Measurements from ENCODE around the gene TBX10.
A peak's percentile ranks its signal among the peaks of the same experiment; 100 is the strongest.

DNA sequence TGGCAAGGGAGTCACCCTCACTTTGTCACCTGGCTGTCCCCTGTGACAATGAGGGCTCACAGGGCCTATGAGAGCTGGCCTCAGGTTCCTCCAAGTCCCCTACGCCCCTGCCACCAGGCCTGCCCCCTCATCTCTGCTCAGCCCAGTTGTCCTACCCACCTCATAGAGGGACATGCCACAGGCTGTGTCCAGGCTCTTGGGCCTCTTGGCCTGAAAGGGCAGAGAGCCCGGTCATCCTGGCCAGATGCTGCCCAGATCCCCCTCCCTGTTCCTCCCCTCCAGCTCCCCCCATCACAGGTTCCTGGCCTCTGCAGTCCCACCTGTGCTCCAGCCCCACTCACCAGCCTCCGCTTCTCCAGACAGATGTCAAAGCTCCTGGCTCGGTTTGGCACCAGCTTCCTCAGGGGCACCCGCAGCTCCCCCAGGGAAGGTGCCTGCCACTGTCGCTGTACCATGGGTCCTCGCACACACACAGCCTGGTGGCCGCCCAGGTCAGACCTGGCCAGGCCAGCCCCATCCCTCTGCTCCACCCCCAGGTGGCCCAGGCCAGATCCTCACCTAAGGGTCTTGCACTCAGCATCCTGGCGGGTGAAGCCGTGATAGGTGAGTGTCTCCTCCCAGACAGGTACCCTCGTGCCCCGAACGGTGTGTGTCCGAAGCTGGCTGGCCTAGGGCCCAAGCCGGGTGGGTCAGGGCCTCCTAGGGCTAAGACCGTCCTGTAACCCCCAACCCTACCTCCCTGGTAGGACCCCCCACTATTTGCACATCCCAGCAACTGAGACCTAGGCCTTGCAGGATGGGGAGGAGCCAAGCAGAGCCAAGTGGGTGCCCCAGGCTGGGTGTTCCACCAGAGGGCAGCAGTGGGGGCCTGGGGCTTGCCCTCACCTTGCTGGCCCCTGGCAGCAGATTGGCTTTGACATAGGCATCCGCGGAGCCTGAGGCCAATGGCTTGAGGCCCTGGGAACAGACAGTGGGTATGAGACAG, 24.5 kb downstream of the TBX10 start:
- TF ChIP-seq, protein P1, sequence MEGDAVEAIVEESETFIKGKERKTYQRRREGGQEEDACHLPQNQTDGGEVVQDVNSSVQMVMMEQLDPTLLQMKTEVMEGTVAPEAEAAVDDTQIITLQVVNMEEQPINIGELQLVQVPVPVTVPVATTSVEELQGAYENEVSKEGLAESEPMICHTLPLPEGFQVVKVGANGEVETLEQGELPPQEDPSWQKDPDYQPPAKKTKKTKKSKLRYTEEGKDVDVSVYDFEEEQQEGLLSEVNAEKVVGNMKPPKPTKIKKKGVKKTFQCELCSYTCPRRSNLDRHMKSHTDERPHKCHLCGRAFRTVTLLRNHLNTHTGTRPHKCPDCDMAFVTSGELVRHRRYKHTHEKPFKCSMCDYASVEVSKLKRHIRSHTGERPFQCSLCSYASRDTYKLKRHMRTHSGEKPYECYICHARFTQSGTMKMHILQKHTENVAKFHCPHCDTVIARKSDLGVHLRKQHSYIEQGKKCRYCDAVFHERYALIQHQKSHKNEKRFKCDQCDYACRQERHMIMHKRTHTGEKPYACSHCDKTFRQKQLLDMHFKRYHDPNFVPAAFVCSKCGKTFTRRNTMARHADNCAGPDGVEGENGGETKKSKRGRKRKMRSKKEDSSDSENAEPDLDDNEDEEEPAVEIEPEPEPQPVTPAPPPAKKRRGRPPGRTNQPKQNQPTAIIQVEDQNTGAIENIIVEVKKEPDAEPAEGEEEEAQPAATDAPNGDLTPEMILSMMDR (IDR thresholded peaks at IDR 0.05): peak; percentile 89
- TF ChIP-seq POLR2AphosphoS5 (IDR thresholded peaks at IDR 0.05; ENCODE audit: low read depth, low read length) (no peak), TCF7L2 (IDR thresholded peaks at IDR 0.05; ENCODE audit: low read depth, low read length) (no peak), SIN3A (IDR thresholded peaks at IDR 0.05; ENCODE audit: borderline replicate concordance, insufficient read depth, low read depth, low read length) (no peak)
- TF ChIP-seq, protein P2, sequence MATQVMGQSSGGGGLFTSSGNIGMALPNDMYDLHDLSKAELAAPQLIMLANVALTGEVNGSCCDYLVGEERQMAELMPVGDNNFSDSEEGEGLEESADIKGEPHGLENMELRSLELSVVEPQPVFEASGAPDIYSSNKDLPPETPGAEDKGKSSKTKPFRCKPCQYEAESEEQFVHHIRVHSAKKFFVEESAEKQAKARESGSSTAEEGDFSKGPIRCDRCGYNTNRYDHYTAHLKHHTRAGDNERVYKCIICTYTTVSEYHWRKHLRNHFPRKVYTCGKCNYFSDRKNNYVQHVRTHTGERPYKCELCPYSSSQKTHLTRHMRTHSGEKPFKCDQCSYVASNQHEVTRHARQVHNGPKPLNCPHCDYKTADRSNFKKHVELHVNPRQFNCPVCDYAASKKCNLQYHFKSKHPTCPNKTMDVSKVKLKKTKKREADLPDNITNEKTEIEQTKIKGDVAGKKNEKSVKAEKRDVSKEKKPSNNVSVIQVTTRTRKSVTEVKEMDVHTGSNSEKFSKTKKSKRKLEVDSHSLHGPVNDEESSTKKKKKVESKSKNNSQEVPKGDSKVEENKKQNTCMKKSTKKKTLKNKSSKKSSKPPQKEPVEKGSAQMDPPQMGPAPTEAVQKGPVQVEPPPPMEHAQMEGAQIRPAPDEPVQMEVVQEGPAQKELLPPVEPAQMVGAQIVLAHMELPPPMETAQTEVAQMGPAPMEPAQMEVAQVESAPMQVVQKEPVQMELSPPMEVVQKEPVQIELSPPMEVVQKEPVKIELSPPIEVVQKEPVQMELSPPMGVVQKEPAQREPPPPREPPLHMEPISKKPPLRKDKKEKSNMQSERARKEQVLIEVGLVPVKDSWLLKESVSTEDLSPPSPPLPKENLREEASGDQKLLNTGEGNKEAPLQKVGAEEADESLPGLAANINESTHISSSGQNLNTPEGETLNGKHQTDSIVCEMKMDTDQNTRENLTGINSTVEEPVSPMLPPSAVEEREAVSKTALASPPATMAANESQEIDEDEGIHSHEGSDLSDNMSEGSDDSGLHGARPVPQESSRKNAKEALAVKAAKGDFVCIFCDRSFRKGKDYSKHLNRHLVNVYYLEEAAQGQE (IDR thresholded peaks at IDR 0.05; ENCODE audit: insufficient read depth in 1 of 2, low read depth in 2 of 2, low read length in 1 of 2): no peak
